ENCODE data around the gene STAU1.

- TF ChIP-seq CTCF (conservative IDR thresholded peaks at IDR 0.05 in 1 of 2, IDR thresholded peaks at IDR 0.05 in 1 of 2; ENCODE audit: low read depth in 1 of 2, low read length in 2 of 2) (no peak), EZH2 (IDR thresholded peaks at IDR 0.05; ENCODE audit: low read length, missing control alignments) (no peak)
These were observed 41.5 kb downstream of the STAU1 start for GRCh38 chr20:49146442-49147225.

Measured in fibroblast of lung (primary cell).